ENCODE measurements around the gene DET1. TPM values are rescaled to one million over a fixed set of nuclear protein-coding genes. Genes with fewer than 3 reads are reported as not detected.

Gene DET1
- total RNA-seq, 4 donors from 2014 or later: 4.3 to 12.2 (median 6.7) TPM

GRCh38 chr15:88537591-88538317 is 8.7 kb downstream of the DET1 start:
- Histone ChIP-seq H3K9me3 (peaks cover 10% of the 10 kb centered on the region), H3K4me3 (no peak overlapping the region), H3K36me3 (no peaks in the 10 kb centered on the region), H3K27ac (no peak overlapping the region), H3K27me3 (no peaks in the 10 kb centered on the region), H3K4me1 (no peaks in the 10 kb centered on the region)
- TF ChIP-seq CTCF (IDR thresholded peaks at IDR 0.05) (no peak), POLR2AphosphoS5 (IDR thresholded peaks at IDR 0.05) (no peak), EP300 (IDR thresholded peaks at IDR 0.05) (no peak)
- 82% methylated on average over 7 of the region's 7 CpGs for WGBS
- DNase-seq (ENCODE audit: low spot score in 2 of 2): no peak

DNA sequence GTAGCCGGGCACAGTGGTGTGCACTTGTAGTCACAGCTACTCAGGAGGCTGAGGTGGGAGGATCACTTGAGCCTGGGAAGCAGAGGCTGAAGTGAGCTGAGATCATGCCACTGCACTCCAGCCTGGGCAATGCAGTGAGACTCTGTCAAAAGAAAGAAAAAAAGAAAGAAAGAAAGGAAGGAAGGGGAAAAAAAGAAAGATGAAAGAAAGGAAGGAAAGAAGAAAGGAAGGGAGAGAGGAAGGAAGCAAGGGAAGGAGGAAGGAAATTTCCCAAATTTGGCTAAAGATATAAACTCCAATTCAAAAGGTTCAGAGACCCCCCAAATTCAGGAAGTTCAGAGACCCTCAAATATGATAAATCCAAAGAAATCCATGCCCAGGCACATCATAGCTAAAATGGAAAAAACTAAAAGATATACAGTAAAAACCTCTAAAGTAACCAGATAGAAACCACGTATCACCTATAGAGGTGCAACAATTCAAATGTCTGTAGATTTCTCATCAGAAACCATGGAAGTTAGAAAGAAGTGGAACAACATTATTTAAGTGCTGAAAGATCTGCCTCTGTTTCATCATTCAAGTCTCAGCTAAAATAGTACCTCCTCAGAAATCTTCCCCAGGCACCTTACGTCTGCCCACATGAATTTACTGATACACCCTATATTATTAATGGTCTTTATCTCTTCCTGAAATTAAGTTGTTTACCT is 10.7 kb downstream of the DET1 start:
- Histone ChIP-seq H3K36me3 (peaks cover 8% of the 10 kb centered on the region), H3K4me3 (no peak overlapping the region), H3K27me3 (no peaks in the 10 kb centered on the region), H3K9me3 (peaks cover 10% of the 10 kb centered on the region), H3K4me1 (no peaks in the 10 kb centered on the region), H3K27ac (no peak overlapping the region)
- 94% methylated on average over 3 of the region's 3 CpGs for WGBS
- TF ChIP-seq EP300 (IDR thresholded peaks at IDR 0.05) (no peak), CTCF (IDR thresholded peaks at IDR 0.05) (no peak)
- DNase-seq (ENCODE audit: low spot score in 2 of 2): no peak

DNA sequence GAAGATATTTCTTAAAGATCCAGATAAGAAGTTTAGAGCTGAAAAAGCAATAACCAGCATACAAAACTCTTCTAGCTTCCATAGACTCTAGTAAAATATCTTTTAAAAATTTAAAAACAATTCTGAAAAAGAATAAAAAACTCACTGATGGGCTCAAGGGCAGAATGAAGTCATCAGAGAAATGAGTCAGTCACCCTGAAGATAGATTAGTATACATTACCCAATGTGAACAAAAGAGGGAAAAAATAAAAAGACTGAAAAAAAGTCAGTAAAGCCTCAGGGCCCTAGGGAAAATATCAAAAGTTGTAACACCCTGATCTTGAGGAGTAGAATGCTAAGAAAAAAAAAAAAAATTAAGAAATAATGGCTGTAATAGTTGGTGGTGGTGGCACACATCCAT is 11.4 kb downstream of the DET1 start:
- Histone ChIP-seq H3K9me3 (peaks cover 10% of the 10 kb centered on the region), H3K27me3 (no peaks in the 10 kb centered on the region), H3K36me3 (peaks cover 14% of the 10 kb centered on the region), H3K4me3 (no peak overlapping the region), H3K27ac (no peak overlapping the region), H3K4me1 (no peaks in the 10 kb centered on the region)
- TF ChIP-seq POLR2A (IDR thresholded peaks at IDR 0.05) (no peak), POLR2AphosphoS5 (IDR thresholded peaks at IDR 0.05) (no peak), EP300 (IDR thresholded peaks at IDR 0.05) (no peak), CTCF (IDR thresholded peaks at IDR 0.05) (no peak)
- no peak for DNase-seq (ENCODE audit: low spot score in 2 of 2)

DNA sequence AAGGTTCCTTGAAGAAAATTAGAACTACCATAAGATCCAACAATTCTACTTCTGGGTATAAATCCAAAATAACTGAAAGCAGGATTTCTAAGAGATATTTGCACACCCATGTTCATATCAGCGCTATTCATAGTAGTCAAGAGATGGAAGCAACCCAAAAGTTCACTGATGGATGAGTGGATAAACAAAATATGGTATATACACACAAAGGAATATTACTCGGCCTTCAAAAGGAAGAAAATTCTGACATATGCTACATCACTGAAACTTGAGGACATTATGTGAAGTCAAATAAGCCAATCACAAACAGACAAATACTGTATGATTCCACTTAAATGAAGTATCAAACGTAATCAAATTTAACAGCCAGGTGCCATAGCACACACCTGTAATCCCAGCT is 13.1 kb downstream of the DET1 start:
- Histone ChIP-seq H3K9me3 (peaks cover 10% of the 10 kb centered on the region), H3K27me3 (no peaks in the 10 kb centered on the region), H3K36me3 (peaks cover 22% of the 10 kb centered on the region), H3K4me1 (no peaks in the 10 kb centered on the region), H3K4me3 (no peak overlapping the region), H3K27ac (no peak overlapping the region)
- TF ChIP-seq POLR2AphosphoS5 (IDR thresholded peaks at IDR 0.05): no peak
- WGBS: 77% methylated on average over 3 of the region's 3 CpGs
- no peak for DNase-seq (ENCODE audit: low spot score in 2 of 2)

DNA sequence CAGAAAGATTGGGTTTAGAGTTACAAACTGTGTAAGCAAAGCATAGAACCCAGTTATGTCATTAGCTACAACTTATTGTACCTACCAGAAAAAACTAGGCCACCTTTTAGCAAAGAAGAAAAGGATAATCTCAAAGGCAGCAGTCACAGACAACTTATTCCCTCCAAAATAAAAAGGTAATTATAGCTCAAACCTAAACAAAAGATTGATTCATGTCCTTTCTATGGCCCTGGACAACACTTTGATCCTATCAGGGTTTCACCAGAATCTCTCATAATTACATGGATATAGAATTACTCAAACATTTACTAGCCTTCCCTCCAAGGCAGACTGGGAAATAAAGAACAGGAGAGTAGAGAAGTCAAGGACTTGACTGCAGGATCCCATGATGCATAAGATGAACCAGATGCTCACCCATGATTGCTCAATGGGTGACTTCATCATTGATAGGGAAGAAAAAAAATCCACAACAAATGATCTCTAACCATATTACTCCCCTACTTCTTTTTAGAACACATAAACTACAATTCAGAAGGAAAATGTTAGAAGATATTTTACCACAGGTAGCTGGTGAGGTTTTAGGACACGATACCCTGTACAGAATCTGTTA is 17.4 kb downstream of the DET1 start:
- no peaks in the 10 kb centered on the region for H3K9me3 ChIP-seq
- no peak overlapping the region for H3K4me3 ChIP-seq
- no peaks in the 10 kb centered on the region for H3K4me1 ChIP-seq
- WGBS: 96% methylated on average over 1 of the region's 1 CpG
- no peak overlapping the region for H3K27ac ChIP-seq
- peaks cover 36% of the 10 kb centered on the region for H3K36me3 ChIP-seq
- H3K27me3 ChIP-seq: no peaks in the 10 kb centered on the region
- no peak for TF ChIP-seq POLR2AphosphoS5 (IDR thresholded peaks at IDR 0.05)
- TF ChIP-seq POLR2A (IDR thresholded peaks at IDR 0.05): no peak
- TF ChIP-seq CTCF (IDR thresholded peaks at IDR 0.05): no peak
- TF ChIP-seq EP300 (IDR thresholded peaks at IDR 0.05): no peak
- no peak for DNase-seq (ENCODE audit: low spot score in 2 of 2)

Measured in suprapubic skin (tissue), 4 donors.